HG03521 (cell line): ENCODE results near the gene CPLX3.
"Not testable (repeated sequence)": the region's sequence is repeated elsewhere in the genome, so short reads cannot be mapped to it uniquely, and the experiment has no call there.

Experiments used
- ATAC-seq: cut with Tn5 transposase; IDR thresholded peaks from one replicate; pipeline ENCODE4 v1.9.1; 2021; ENCODE audit warnings: mild to moderate bottlenecking, moderate library complexity; ENCODE audit not compliant: unreplicated experiment

CPLX3 gene

GRCh38 chr15:74826364-74826819, at the start of gene CPLX3:
CPLX3 (plus strand) TSS chr15:74826627; CDS start chr15:74826704, 77 bp downstream.
- no peak for ATAC-seq

GRCh38 chr15:74776821-74777768, 49.3 kb upstream of the CPLX3 start:
- no peak for ATAC-seq

- ATAC-seq = no peak
Measured at GRCh38 chr15:74777769-74778598, 48.4 kb upstream of the CPLX3 start.

DNA sequence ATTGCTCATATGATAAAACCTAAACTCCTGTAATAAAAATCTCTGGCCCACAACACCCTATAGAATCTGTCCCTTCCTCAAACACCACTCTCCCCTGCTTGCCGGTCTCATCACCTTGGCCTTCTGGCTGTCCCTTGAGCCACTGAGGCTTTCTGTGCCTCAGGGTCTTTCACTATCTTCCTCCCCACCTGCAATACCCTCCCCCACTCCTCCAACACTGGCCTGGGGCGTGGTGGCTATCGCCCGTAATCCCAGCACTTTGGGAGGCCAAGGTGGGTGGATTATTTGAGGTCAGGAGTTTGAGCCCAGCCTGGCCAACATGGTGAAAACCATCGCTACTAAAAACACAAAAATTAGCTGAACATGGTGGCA, 47.8 kb upstream of the CPLX3 start:
- no peak for ATAC-seq

GRCh38 chr15:74779162-74779648, 47.2 kb upstream of the CPLX3 start:
- no peak for ATAC-seq

GRCh38 chr15:74780523-74781430, 45.6 kb upstream of the CPLX3 start:
- no peak for ATAC-seq

DNA sequence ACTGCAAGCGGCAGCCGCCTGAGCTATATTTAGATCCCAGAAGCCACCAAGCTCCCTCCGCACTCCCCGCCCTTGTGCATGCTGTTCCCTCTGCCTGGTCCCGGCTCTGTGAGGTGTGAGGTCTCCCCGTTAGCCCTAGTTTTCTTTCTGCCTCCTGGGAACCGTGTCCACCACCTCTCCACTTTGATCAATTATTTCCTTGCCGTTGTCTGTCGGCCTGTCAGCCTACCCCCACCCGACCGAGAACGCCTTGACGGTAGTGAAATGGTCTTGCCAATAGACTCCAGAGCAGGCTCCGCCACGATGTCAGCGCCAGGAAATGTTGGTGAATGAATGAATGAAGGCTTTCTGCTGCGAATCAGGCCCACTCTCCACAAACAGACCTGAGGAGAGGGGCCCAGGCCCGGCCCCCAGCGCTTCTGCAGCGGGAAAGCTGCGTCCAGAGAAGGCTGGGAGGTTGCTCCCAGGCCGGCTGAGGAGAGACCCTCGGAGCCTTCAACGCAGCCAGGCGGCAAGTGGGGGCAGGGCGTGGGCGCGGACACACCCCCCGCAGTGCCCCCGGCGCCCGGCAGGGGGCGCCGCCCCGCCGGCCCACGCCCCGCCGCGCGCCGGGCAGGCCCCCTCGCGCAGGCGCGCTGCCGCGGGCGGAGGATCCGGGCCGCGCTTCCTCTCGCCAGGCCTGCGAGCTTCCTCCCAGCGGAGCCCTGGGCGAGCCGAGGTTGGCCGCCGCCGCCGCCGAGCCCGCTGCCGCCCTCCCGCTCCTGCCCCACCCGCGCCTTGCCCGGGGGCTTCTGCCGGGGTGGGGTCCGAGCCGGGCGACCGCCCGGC, 44.8 kb upstream of the CPLX3 start, which contains the start of gene CSK:
CSK (plus strand) TSS at position 650 of the 828 bp plus-strand sequence. CDS start 16,218 bp downstream, outside the sequence.
- ATAC-seq = peak; percentile 54

- peak; percentile 17 for ATAC-seq
Measured at GRCh38 chr15:74782259-74783071, 44.0 kb upstream of the CPLX3 start.

DNA sequence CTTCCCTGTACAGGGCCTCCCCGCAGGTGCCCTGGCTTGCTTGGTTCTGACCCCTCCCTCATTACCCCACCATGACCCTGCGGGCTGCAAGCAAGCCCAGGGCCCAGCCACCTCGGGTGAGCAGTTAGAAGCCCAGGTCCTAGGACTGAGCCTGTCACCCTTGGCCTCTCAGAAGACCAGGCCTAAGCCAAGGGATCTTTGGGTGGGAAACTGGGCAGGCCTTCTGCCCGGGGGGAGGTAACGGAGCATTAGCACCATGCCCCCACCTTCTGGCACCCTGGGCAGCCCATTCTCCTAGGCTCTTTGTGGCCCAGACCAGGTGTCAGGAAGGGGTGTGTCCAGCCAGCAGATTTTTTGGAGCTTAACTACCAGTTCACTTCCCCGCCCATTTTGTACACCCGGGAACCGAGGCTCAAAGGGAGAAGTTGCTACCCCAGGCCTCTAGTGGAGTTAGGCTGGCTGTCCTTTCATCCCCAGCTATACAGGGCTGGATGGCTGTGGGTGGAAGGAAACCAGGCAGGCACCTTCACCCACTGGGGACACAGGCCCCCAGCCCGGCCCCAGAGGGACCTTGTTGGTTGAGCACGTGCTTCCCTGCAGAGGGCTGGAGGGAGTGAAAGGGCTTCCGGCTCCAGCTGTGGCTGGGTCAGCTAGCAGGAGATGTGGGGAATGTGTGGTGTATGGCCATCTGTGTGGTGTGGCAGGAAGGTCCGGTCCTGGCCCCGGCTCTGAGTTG, 43.2 kb upstream of the CPLX3 start:
- ATAC-seq = no peak

- no peak for ATAC-seq
Measured at GRCh38 chr15:74783808-74784175, 42.6 kb upstream of the CPLX3 start.

- no peak for ATAC-seq
Measured at GRCh38 chr15:74784426-74785193, 41.8 kb upstream of the CPLX3 start.

DNA sequence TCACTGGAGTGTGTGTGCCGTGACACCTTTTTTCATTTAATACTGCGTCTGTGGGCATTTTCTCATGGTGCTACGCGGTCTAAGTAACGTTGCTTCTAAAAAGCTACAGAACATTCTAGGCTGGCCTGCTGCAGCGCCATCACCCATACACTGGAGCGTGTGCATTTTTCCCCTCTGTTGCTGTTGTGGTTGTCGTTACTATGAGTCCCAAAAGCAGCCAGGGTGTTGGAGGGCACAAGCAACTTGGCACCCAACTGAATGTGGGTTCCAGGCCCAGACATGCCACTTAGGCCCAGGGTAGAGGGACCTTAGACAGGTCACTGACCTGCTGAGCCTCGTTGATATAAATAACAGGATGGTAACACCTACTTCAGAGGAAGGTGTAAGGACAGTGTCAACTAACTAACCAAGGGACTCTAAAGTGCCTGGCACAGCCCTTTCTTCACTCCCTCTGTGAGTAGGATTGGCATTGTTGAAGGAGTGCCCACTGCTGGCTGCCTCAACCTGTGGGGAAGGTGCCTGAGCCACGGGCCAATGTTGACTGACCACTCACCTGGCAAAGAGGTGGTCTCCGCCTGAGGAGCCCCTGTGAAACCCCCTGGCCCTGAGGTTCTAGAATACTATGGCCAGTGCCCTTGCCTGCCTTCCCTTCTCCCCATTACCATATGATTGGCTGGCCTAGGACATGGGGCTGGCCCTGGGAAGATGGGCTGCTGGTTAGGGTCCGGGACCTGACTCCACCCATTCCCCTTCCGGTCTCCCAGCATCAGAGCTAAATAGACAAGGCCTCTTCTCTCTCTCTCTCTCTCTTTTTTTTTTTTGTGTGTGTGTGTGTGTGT, 41.0 kb upstream of the CPLX3 start:
- ATAC-seq = no peak

- ATAC-seq = not testable (repeated sequence)
Measured at GRCh38 chr15:74786081-74786480, 40.3 kb upstream of the CPLX3 start.

GRCh38 chr15:74786551-74787165, 39.8 kb upstream of the CPLX3 start:
- ATAC-seq = no peak

DNA sequence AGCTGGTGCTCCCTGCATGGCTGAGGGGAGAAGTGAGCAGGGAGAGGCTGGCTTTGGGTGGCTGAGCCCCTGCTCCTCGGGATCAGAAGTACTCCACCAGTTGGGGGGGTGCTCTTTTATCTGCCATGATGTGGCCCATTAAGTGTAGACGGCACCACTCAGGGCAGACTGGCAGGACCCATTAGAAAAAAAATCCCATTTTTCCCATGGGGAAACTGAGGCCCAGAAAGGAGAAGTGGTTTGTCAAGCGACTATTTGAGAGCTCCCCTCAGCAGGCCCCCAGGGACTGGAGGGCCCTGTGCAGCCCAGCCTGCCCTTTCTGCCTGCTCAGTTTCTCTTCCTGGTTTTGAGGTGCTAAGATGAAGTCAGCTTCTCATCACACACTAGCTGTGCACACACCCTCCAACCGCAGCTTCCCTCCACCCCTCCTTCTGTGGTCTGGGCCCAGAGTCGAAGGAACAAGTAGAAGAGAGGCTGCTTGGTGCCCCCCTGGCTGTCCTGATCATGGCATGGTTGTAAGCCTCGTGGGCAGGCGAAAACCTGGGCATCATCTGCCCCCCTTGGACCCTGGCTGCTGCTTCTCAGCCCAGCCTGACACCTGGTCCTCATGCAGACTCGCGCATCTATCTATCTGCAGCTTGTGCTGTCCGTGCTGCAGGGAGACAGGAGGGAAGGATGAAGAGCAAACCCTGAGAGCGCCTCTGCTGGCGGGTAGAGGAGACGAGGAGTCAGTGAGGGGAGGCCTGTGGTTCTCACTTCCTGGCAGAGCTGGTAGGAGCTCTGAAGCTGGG, 39.0 kb upstream of the CPLX3 start:
- peak; percentile 48 for ATAC-seq
